ENCODE measurements around the gene SCUBE2. TPM values are rescaled to one million over a fixed set of nuclear protein-coding genes. Genes with fewer than 3 reads are reported as not detected.
A peak's percentile ranks its signal among the peaks of the same experiment; 100 is the strongest.

SCUBE2 gene
- total and polyA plus RNA-seq, 2 of the 4 experiments (the other 2 are of a cell fraction) = 0.43 to 0.72 TPM

- Histone ChIP-seq H3K23ac (ENCODE audit: low read depth, low read length) (no peak overlapping the region), H3K4ac (ENCODE audit: low read depth, low read length) (no peak overlapping the region), H3K4me3 (ENCODE audit: insufficient read depth, low read depth, low read length) (no peak overlapping the region), H2BK20ac (ENCODE audit: low read depth, low read length) (no peak overlapping the region), H3K36me3 (ENCODE audit: control insufficient read depth, insufficient read depth, low read length) (no peaks in the 10 kb centered on the region), H3K4me1 (ENCODE audit: control insufficient read depth, insufficient read depth, low read length) (no peaks in the 10 kb centered on the region; the same call in 1 of the 2 replicates), H2BK120ac (ENCODE audit: low read depth, low read length) (no peak overlapping the region), H2AK9ac (replicated peaks; ENCODE audit: low read depth, low read length, poor library complexity) (no peak overlapping the region), H3K14ac (replicated peaks; ENCODE audit: low read depth, low read length) (no peak overlapping the region), H3K4me2 (ENCODE audit: low read depth, low read length) (no peak overlapping the region), H2BK15ac (ENCODE audit: low read depth, low read length) (no peak overlapping the region), H3K79me1 (ENCODE audit: low read depth in 1 of 2, low read length in 2 of 2) (no peaks in the 10 kb centered on the region), H2BK5ac (ENCODE audit: low read depth, low read length, poor library complexity, severe bottlenecking) (no peak overlapping the region), H3K9ac (ENCODE audit: low read depth, low read length) (no peak overlapping the region), H3K27ac (ENCODE audit: insufficient read depth, low read length) (no peak overlapping the region), H3K56ac (ENCODE audit: extremely low read depth, insufficient read depth, low read length) (no peak overlapping the region), H3K9me3 (ENCODE audit: control insufficient read depth, insufficient read depth, low read length) (no peaks in the 10 kb centered on the region), H2AK5ac (ENCODE audit: low read depth, low read length) (no peak overlapping the region), H3K27me3 (ENCODE audit: control insufficient read depth, insufficient read depth, low read length) (no peaks in the 10 kb centered on the region), H4K8ac (ENCODE audit: low read depth in 2 of 2, low read length in 2 of 2) (no peak overlapping the region), H4K91ac (ENCODE audit: insufficient read depth, low read depth, low read length) (no peak overlapping the region), H4K20me1 (ENCODE audit: insufficient read depth, low read length) (no peaks in the 10 kb centered on the region), H3K9me1 (ENCODE audit: insufficient read depth, low read length) (no peaks in the 10 kb centered on the region), H2AFZ (replicated peaks; ENCODE audit: low read length, poor library complexity) (no peak overlapping the region), H3K18ac (ENCODE audit: low read depth, low read length) (no peak overlapping the region), H4K5ac (ENCODE audit: low read depth, low read length) (no peak overlapping the region)
- ChIA-PET POLR2A (ENCODE audit: unreplicated experiment) (no interaction called here), CTCF (interaction anchor here (1.2 kb wide), 1 partner anchor 8 kb away, joined by 3 read pairs; no protein-coding TSS in a partner anchor)
- no TSS peak for BruUV-seq (replicated peaks)
- in situ Hi-C loops (cut with MboI; ENCODE audit: low sequenced_read_pairs) (no loop called here), intact Hi-C loops (cut with micrococcal nuclease) (loop anchor here (5.0 kb wide), 1 partner anchor 51 kb away; no protein-coding TSS in a partner anchor), dilution Hi-C loops (cut with HindIII; ENCODE audit: low sequenced_read_pairs, unreplicated experiment) (no loop called here)
- TF ChIP-seq CHD1 (IDR thresholded peaks at IDR 0.05; ENCODE audit: low read depth, low read length) = no peak
- TF ChIP-seq, protein P1, sequence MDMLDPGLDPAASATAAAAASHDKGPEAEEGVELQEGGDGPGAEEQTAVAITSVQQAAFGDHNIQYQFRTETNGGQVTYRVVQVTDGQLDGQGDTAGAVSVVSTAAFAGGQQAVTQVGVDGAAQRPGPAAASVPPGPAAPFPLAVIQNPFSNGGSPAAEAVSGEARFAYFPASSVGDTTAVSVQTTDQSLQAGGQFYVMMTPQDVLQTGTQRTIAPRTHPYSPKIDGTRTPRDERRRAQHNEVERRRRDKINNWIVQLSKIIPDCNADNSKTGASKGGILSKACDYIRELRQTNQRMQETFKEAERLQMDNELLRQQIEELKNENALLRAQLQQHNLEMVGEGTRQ (IDR thresholded peaks at IDR 0.05; ENCODE audit: low read depth, low read length) = no peak
- 50% methylated on average over 2 of the region's 5 CpGs; no CpG with 5 or more reads in 1 of the 2 experiments for WGBS, 2 experiments (ENCODE audit: extremely low coverage in 2 of 2, insufficient read length in 1 of 2)
- peak; percentile 89 for ATAC-seq (ENCODE audit: low read depth)
- peak; percentile 34 for DNase-seq
These were observed 13.0 kb downstream of the SCUBE2 start for GRCh38 chr11:9078113-9079086.

Data from IMR-90 (cell line).